Erythroblast (primary cell): ENCODE data around the gene ATXN7L1.

Experiments
- GATA1 ChIP-seq: IDR thresholded peaks from 2 replicates; pipeline ENCODE4 v1.6.1; 2011; ENCODE audit warnings: low read depth, mild to moderate bottlenecking, control low read depth, low read length, moderate library complexity
- POLR2A ChIP-seq: IDR thresholded peaks from 2 replicates; pipeline ENCODE4 v1.6.1; 2011; ENCODE audit warnings: mild to moderate bottlenecking, low read length

- TF ChIP-seq POLR2A: no peak
- TF ChIP-seq GATA1: no peak
Observed at GRCh38 chr7:105724688-105725087, 151.7 kb downstream of the ATXN7L1 start.
